GM12874 (cell line): ENCODE measurements around the gene SLC38A3.

ENCODE experiments used
- CTCF ChIP-seq: IDR thresholded peaks from 2 replicates; pipeline ENCODE4 v1.5.1; 2011; ENCODE audit warnings: low read depth, mild to moderate bottlenecking, control low read depth, low read length, moderate library complexity; ENCODE audit not compliant: insufficient read depth

The SLC38A3 gene

GRCh38 chr3:50264964-50265485 is 60.0 kb downstream of the SLC38A3 start:
- no peak for TF ChIP-seq CTCF

- TF ChIP-seq CTCF: no peak
These were observed 60.5 kb downstream of the SLC38A3 start for GRCh38 chr3:50265571-50265970.

GRCh38 chr3:50266017-50266416 is 60.9 kb downstream of the SLC38A3 start:
- TF ChIP-seq CTCF: no peak

GRCh38 chr3:50266836-50267235 is 61.8 kb downstream of the SLC38A3 start:
- no peak for TF ChIP-seq CTCF

- TF ChIP-seq CTCF: no peak
These were observed 62.3 kb downstream of the SLC38A3 start for GRCh38 chr3:50267280-50267913.

GRCh38 chr3:50268276-50268675 is 63.2 kb downstream of the SLC38A3 start:
- no peak for TF ChIP-seq CTCF

GRCh38 chr3:50268703-50269451 is 63.8 kb downstream of the SLC38A3 start, which contains the start of gene SEMA3B:
Gene SEMA3B, plus strand, starts transcription at chr3:50269147. Its CDS starts 94 bp downstream, at chr3:50269241.
- no peak for TF ChIP-seq CTCF
